HepG2 (cell line): Measurements from ENCODE around the gene DDX39B. TPM values are rescaled to one million over a fixed set of nuclear protein-coding genes. Genes with fewer than 3 reads are reported as not detected.

Experiments used
- KMT2A ChIP-seq: sonication (generic); formaldehyde crosslinking; IDR thresholded peaks from 2 replicates; pipeline ENCODE4 v1.4.0; 2020; ENCODE audit warnings: missing genetic modification reagents
- MAFK ChIP-seq, 2 experiments: IDR thresholded peaks in 1 of 2; conservative IDR thresholded peaks in 1 of 2; 2 replicates each; pipeline ENCODE4 v1.6.1; 2011; ENCODE audit warnings: improper control_type of control experiment in 2 of 2, low read length in 2 of 2
- NFYC ChIP-seq: IDR thresholded peaks from 2 replicates; pipeline ENCODE4 v1.6.1; 2016; ENCODE audit warnings: missing genetic modification reagents, missing compliant biosample characterization
- ZFP82 ChIP-seq: sonication (generic); formaldehyde crosslinking; IDR thresholded peaks from 2 replicates; pipeline ENCODE4 v1.5.1; 2020; ENCODE audit warnings: mild to moderate bottlenecking, missing genetic modification reagents, borderline replicate concordance
- ZNF678 ChIP-seq: sonication (generic); formaldehyde crosslinking; IDR thresholded peaks from 2 replicates; pipeline ENCODE4 v1.4.0; 2020; ENCODE audit warnings: mild to moderate bottlenecking, missing genetic modification reagents
- polyA plus RNA-seq, 8 experiments: library from polyadenylated mRNA; depleted of rRNA in 3 of 8; stranded (reverse) in 7 of 8; unstranded in 1 of 8; fragments of >200 nt; fragmentation: Illumina TruSeq in 4 of 8; extraction: Trizol in 4 of 8; gene quantifications; 2 replicates each; pipeline versions ENCODE4 v1.2.1 to v1.2.3, GENCODE V29; 2011 to 2016; ENCODE audit warnings: low read depth in 4 of 8, missing spikeins in 1 of 8, mixed read lengths in 1 of 8; ENCODE audit not compliant: insufficient read depth in 1 of 8
- total RNA-seq, 5 experiments: library from RNA; depleted of rRNA; stranded (reverse); fragments of >200 nt; fragmentation: Illumina TruSeq; extraction: Trizol; gene quantifications; 2 replicates each; pipeline ENCODE4 v1.2.3, GENCODE V29; 2016; ENCODE audit warnings: low read depth in 1 of 5
- TF ChIP-seq, protein P1 (sequence below): sonication (generic); formaldehyde crosslinking; IDR thresholded peaks from 2 replicates; pipeline ENCODE4 v1.4.0; 2020; ENCODE audit warnings: missing genetic modification reagents
- TF ChIP-seq, protein P2 (sequence below): sonication (generic); formaldehyde crosslinking; IDR thresholded peaks from 2 replicates; pipeline ENCODE4 v1.4.0; 2020; ENCODE audit warnings: mild to moderate bottlenecking, missing genetic modification reagents
- TF ChIP-seq, protein P3 (sequence below): sonication (generic); formaldehyde crosslinking; IDR thresholded peaks from 2 replicates; pipeline ENCODE4 v1.4.0; 2020; ENCODE audit warnings: missing genetic modification reagents, borderline replicate concordance
- TF ChIP-seq, protein P4 (sequence below): sonication (generic); formaldehyde crosslinking; IDR thresholded peaks from 2 replicates; pipeline ENCODE4 v1.5.0; 2020; ENCODE audit warnings: mild to moderate bottlenecking, missing genetic modification reagents, moderate library complexity
- TF ChIP-seq, protein P5 (sequence below), 2 experiments: sonication (generic) in 1 of 2; formaldehyde crosslinking in 1 of 2; IDR thresholded peaks; 2 replicates each; pipeline versions ENCODE4 v1.6.1 to v1.9.0; 2014 to 2022; ENCODE audit warnings: antibody characterized with exemption in 1 of 2, borderline replicate concordance in 1 of 2, inconsistent platforms in 1 of 2, low read depth in 1 of 2, missing genetic modification reagents in 1 of 2

DDX39B gene
- total and polyA plus RNA-seq, 2 of the 13 experiments (the other 11 are each of a cell fraction or from before 2014, with no cell fraction given) = 570 to 678 TPM

DNA sequence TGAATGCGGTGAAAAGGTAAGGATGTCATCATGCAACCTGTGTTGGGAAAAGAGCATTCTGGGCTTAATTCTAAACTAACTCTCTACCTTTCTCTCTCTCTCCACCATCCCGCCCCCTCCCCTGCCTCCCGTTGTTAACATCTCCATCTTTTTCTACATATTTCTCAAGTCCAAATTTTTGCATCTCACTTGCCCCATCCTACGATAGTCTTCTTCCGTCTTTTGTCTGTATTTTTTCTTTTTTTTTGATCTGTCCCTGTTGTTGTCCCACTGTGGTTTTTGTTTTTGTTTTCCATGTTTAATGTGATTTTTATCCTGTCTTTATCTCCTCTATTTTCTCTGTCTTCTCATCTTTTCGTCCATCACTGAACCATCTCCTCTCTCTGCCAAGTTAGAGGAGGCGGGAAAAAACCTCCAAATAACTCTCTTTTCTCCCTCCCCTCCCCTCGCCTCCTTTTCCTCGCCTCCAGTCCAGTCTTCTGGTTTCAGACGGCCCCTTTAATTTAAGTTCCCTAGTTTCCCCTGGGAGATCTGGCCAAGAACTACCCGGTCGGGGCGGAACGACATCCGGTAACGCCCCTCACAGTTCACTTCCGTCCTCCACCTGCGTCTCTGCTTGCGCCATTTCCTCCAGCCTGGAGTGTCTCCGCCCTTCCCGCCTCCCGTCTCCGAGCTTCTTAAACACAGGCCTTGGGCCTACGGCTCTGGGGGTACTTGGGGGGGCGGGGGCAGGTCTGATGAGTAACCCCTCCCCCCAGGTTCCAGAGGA lies 5.3 kb upstream of the DDX39B start, which contains the start of gene NFKBIL1 (continued):
- TF ChIP-seq, protein P1, sequence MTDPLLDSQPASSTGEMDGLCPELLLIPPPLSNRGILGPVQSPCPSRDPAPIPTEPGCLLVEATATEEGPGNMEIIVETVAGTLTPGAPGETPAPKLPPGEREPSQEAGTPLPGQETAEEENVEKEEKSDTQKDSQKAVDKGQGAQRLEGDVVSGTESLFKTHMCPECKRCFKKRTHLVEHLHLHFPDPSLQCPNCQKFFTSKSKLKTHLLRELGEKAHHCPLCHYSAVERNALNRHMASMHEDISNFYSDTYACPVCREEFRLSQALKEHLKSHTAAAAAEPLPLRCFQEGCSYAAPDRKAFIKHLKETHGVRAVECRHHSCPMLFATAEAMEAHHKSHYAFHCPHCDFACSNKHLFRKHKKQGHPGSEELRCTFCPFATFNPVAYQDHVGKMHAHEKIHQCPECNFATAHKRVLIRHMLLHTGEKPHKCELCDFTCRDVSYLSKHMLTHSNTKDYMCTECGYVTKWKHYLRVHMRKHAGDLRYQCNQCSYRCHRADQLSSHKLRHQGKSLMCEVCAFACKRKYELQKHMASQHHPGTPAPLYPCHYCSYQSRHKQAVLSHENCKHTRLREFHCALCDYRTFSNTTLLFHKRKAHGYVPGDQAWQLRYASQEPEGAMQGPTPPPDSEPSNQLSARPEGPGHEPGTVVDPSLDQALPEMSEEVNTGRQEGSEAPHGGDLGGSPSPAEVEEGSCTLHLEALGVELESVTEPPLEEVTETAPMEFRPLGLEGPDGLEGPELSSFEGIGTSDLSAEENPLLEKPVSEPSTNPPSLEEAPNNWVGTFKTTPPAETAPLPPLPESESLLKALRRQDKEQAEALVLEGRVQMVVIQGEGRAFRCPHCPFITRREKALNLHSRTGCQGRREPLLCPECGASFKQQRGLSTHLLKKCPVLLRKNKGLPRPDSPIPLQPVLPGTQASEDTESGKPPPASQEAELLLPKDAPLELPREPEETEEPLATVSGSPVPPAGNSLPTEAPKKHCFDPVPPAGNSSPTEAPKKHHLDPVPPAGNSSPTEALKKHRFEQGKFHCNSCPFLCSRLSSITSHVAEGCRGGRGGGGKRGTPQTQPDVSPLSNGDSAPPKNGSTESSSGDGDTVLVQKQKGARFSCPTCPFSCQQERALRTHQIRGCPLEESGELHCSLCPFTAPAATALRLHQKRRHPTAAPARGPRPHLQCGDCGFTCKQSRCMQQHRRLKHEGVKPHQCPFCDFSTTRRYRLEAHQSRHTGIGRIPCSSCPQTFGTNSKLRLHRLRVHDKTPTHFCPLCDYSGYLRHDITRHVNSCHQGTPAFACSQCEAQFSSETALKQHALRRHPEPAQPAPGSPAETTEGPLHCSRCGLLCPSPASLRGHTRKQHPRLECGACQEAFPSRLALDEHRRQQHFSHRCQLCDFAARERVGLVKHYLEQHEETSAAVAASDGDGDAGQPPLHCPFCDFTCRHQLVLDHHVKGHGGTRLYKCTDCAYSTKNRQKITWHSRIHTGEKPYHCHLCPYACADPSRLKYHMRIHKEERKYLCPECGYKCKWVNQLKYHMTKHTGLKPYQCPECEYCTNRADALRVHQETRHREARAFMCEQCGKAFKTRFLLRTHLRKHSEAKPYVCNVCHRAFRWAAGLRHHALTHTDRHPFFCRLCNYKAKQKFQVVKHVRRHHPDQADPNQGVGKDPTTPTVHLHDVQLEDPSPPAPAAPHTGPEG (CRISPR knock-in tag) = no peak
- TF ChIP-seq NFYC (CRISPR knock-in tag) (peak; percentile 11; the same call in 1 of the 2 replicates), MAFK (conservative IDR thresholded peaks at IDR 0.05 in 1 of 2, IDR thresholded peaks at IDR 0.05 in 1 of 2; ENCODE audit: low read length in 2 of 2) (no peak), KMT2A (peak; percentile 71), ZFP82 (CRISPR knock-in tag) (no peak), ZNF678 (CRISPR knock-in tag) (no peak)
- TF ChIP-seq, protein P2, sequence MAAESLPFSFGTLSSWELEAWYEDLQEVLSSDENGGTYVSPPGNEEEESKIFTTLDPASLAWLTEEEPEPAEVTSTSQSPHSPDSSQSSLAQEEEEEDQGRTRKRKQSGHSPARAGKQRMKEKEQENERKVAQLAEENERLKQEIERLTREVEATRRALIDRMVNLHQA (CRISPR knock-in tag) = no peak
- TF ChIP-seq, protein P3, sequence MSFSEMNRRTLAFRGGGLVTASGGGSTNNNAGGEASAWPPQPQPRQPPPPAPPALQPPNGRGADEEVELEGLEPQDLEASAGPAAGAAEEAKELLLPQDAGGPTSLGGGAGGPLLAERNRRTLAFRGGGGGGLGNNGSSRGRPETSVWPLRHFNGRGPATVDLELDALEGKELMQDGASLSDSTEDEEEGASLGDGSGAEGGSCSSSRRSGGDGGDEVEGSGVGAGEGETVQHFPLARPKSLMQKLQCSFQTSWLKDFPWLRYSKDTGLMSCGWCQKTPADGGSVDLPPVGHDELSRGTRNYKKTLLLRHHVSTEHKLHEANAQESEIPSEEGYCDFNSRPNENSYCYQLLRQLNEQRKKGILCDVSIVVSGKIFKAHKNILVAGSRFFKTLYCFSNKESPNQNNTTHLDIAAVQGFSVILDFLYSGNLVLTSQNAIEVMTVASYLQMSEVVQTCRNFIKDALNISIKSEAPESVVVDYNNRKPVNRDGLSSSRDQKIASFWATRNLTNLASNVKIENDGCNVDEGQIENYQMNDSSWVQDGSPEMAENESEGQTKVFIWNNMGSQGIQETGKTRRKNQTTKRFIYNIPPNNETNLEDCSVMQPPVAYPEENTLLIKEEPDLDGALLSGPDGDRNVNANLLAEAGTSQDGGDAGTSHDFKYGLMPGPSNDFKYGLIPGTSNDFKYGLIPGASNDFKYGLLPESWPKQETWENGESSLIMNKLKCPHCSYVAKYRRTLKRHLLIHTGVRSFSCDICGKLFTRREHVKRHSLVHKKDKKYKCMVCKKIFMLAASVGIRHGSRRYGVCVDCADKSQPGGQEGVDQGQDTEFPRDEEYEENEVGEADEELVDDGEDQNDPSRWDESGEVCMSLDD (CRISPR knock-in tag) = no peak
- TF ChIP-seq, protein P4, sequence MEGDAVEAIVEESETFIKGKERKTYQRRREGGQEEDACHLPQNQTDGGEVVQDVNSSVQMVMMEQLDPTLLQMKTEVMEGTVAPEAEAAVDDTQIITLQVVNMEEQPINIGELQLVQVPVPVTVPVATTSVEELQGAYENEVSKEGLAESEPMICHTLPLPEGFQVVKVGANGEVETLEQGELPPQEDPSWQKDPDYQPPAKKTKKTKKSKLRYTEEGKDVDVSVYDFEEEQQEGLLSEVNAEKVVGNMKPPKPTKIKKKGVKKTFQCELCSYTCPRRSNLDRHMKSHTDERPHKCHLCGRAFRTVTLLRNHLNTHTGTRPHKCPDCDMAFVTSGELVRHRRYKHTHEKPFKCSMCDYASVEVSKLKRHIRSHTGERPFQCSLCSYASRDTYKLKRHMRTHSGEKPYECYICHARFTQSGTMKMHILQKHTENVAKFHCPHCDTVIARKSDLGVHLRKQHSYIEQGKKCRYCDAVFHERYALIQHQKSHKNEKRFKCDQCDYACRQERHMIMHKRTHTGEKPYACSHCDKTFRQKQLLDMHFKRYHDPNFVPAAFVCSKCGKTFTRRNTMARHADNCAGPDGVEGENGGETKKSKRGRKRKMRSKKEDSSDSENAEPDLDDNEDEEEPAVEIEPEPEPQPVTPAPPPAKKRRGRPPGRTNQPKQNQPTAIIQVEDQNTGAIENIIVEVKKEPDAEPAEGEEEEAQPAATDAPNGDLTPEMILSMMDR (CRISPR knock-in tag) = peak; percentile 36; the same call in 1 of the 2 replicates
- TF ChIP-seq, protein P5, sequence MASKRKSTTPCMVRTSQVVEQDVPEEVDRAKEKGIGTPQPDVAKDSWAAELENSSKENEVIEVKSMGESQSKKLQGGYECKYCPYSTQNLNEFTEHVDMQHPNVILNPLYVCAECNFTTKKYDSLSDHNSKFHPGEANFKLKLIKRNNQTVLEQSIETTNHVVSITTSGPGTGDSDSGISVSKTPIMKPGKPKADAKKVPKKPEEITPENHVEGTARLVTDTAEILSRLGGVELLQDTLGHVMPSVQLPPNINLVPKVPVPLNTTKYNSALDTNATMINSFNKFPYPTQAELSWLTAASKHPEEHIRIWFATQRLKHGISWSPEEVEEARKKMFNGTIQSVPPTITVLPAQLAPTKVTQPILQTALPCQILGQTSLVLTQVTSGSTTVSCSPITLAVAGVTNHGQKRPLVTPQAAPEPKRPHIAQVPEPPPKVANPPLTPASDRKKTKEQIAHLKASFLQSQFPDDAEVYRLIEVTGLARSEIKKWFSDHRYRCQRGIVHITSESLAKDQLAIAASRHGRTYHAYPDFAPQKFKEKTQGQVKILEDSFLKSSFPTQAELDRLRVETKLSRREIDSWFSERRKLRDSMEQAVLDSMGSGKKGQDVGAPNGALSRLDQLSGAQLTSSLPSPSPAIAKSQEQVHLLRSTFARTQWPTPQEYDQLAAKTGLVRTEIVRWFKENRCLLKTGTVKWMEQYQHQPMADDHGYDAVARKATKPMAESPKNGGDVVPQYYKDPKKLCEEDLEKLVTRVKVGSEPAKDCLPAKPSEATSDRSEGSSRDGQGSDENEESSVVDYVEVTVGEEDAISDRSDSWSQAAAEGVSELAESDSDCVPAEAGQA (IDR thresholded peaks at IDR 0.05; ENCODE audit: low read depth) = peak; percentile 93
- TF ChIP-seq, protein P5 (CRISPR knock-in tag; IDR thresholded peaks at IDR 0.05; ENCODE audit: borderline replicate concordance) = no peak
